Heart left ventricle (tissue), 13 donors: ENCODE results near the gene NDUFB11.

Experiments used
- CTCF ChIP-seq, 12 donors: fragments of 200-600 bp; sonication (generic) in 4 of 12; IDR thresholded peaks; one replicate each; pipeline versions ENCODE4 v1.5.0 to v1.8.0; 2018 to 2022; ENCODE audit warnings: antibody characterized with exemption in 12 of 12, mild to moderate bottlenecking in 5 of 12
- POLR2A ChIP-seq, 2 donors: fragments of 450-650 bp; IDR thresholded peaks; one replicate each; pipeline ENCODE4 v1.6.1; 2017; ENCODE audit warnings: antibody characterized with exemption in 2 of 2, mild to moderate bottlenecking in 2 of 2, moderate library complexity in 2 of 2
- donor health status: ischemic (EF 13 %, LVEDD 7.1; RV severe dilation, severe dysfunction).
- donor health status: DM: no; HTN: yes; CAD: no.
- donor health status: DM: no; HTN: no; CAD: no.
- donor health status: ischemic (EF 25% LVEDD 6.9; RV normal size, moderate dysfunction).
- donor health status: ischemic (EF 25% LVEDD 5.7; RV mildly dilated, moderate dysfunction).
- donor health status: ischemic (EF 35%, LVEDD 5.7; RV mildly dilated, moderate dysfunction).
- donor health status: nonischemic (EF 11% LVEDD 7.7; RV severe dilation, severe dysfunction).
- donor health status: DM: yes; HTN: yes; CAD: no.
- donor health status: PGD.
- donor health status: ischemic (EF 29% LVEDD 5.4; RV normal size, mild dysfunction).
- donor health status: nonischemic (EF 23%, LVEDD 6.1; RV moderate dilation, normal function).

GRCh38 chrX:47097018-47097417 lies 47.5 kb downstream of the NDUFB11 start:
- no peak for TF ChIP-seq CTCF (IDR thresholded peaks at IDR 0.05)
- TF ChIP-seq POLR2A (IDR thresholded peaks at IDR 0.05), result no peak
